ENCODE results near the gene THADA.

THADA gene

DNA sequence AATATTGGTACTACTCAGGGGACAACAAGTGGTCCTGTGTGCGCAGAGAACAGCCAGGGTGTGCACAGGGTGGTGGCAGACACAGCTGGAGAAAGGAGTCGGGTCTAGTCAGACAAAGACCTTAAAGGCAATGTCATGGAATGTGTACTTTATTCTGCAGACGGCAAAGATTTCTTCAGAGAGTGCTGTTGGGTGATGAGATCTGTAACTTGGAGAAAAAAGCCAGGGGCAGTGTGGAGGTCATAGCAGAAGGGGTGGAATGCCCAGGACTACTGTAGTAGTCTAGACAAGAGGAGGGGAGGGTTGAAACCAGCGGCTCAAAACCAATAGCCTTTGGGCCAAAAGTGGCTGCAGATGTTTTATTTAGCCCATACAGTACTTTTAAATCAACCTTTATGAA is 248.1 kb downstream of the THADA start:
- no peak for DNase-seq

- DNase-seq, result no peak
Measured at GRCh38 chr2:43346602-43347567, 249.0 kb downstream of the THADA start.

GRCh38 chr2:43345872-43346271 is 250.0 kb downstream of the THADA start:
- DNase-seq, result no peak

GRCh38 chr2:43345391-43345813 is 250.4 kb downstream of the THADA start:
- no peak for DNase-seq

DNA sequence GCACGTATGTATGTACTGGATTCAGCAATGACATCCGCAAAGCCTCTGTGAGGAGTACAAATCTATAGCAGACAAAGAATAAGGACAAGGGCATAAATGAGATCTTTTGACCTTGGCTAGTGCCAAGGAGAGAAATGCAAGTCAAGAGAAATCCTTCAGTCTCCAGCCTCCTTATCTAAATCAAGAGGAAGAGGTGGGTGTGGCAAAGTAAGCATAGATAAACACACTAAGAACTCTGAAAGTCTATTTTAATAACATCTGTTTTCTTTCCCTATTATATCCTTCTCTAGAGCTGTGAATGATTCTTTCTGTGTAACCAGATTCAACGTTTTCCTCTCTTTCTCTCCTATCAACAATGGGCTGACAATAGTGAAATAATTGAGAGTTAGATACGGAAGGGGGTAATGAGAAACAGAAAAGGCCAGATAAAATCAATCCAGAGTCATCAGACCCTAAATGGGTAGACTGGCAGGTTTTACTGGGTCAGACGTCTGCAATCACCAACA is 250.9 kb downstream of the THADA start:
- DNase-seq, result no peak

DNA sequence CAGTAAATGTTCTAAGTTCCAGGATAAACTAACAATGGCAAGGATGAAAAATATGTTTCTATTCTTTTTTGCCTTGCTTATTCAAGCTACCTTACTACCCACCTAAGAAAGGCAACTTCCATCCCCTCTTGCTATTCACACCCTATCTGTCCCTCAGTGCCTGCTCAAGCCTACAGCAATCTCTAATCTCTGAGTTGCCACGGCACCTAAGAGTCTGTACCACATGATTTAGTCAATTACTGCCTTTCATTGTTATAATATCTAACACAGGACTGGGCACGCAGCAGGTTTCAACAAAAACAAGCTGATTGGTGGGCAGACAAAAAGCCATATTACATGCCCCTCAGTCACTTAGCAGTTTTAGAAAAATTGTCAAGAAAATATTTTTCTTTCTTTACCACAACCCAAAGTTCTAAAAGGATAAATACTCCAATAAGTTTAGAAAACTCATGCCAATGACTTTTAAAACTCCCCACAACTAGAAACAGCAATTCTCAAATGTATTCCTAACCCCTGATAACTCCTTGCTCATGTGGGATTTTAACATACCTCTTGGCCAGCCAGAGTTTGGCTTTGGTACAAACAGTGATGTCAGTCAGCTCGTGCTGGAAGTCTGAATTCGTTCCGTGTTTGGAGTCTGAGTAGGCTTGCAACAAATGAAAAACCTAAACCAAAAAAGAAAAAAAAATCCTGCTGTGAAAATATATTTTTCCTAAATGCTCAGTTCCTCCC is 252.1 kb downstream of the THADA start:
- no peak for DNase-seq

GRCh38 chr2:43341959-43342757 is 253.7 kb downstream of the THADA start:
- no peak for DNase-seq

GRCh38 chr2:43340945-43341356 is 254.9 kb downstream of the THADA start:
- DNase-seq, result no peak

- DNase-seq, result no peak
Measured at GRCh38 chr2:43340066-43340465, 255.8 kb downstream of the THADA start.

- DNase-seq, result no peak
Measured at GRCh38 chr2:43333656-43334144, 262.1 kb downstream of the THADA start.

GRCh38 chr2:43333101-43333655 is 262.7 kb downstream of the THADA start:
- DNase-seq, result no peak

DNA sequence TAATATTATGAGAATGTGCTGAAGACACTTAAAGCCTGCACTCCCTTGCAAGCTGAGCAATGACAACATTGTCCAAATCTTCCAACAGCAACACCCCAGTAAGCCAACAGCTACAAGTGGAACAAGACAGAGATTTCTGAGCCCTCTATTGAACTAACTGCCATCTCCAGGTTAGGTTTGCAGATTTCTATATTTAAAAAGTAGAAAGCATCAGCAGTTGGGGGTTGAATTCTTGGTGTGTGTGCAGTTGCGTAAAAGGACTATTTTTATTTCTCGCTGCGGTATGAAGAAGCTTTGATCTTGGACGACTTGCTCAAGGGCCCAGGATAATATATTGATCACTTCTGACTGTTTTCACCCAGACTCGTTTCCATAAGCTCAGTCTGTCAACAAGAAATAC is 263.2 kb downstream of the THADA start:
- DNase-seq, result no peak

GRCh38 chr2:43331422-43331821 is 264.4 kb downstream of the THADA start:
- DNase-seq, result no peak

GRCh38 chr2:43329637-43330036 is 266.2 kb downstream of the THADA start:
- no peak for DNase-seq

DNA sequence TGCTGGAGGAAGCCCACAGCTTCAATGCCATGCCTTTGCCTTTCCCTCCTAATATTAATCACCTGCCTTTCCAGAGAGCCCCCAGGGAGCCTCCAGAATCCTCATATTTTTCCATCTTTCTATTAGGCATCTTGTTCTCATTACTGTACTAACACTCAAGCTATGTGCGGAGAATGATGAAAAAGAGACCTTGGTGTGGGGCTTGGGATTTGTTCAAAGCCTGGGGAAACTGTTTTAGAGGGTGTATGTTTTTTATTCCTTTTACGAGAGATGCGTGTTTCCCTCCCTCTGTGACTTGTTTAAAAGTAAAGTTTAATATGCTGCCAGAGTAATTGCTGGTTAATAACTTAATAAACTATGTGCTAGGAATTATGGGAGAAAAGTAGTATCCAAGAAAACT is 267.0 kb downstream of the THADA start:
- DNase-seq, result no peak

GRCh38 chr2:43328133-43328532 is 267.7 kb downstream of the THADA start:
- no peak for DNase-seq

DNA sequence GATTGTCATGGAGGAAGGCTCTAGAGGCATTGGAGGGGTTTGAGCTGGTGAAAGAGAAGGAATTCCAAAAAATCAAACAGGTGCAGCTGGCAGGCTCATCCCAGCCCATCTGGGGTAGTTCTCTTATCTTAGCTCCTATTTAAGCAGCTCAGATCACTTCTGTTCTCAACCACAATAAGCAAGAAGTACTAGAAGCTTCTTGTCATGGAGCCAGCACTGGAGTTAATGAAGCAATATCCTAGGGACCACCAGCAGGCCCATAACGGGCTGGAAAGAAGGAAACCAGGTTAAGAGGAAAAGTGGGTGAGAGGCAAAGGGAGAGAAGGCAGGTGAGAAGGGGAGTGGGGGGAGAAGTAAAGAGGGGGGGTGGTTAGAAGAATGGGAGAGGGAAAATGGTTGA is 268.7 kb downstream of the THADA start:
- DNase-seq, result no peak

DNA sequence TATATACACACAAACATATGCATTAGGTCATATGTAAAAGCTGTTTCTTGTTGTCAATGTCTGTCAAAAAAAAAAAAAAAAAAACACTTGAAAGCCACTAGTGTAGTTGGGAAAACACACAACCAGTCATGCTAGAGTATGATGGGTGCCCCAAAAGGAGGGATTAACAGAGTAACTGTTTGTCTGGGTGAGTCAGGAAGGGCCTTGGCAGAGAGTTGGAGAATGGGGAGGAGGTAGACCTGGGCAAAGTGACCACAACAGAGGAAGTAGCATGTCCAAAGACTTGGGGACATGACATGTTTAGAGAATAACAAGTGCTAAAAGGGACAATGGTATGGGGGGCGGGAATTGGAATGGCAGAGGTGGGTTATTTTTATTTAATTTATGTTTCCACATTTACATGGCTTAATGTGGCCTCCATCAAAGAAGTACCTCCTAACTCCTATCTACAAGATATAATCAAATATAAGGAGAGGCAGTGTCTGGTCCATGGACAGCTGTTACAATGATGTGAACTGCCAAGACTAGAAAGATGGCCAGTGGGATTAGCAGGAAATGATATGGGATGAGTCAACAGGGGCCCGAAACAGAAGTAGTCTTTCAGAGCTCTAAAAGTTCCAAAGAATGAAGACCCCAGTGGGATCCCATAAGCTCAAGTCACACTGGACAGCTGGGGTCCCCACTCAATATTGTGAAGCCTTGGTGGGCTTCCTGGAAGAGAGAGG is 269.6 kb downstream of the THADA start:
- DNase-seq, result no peak

DNA sequence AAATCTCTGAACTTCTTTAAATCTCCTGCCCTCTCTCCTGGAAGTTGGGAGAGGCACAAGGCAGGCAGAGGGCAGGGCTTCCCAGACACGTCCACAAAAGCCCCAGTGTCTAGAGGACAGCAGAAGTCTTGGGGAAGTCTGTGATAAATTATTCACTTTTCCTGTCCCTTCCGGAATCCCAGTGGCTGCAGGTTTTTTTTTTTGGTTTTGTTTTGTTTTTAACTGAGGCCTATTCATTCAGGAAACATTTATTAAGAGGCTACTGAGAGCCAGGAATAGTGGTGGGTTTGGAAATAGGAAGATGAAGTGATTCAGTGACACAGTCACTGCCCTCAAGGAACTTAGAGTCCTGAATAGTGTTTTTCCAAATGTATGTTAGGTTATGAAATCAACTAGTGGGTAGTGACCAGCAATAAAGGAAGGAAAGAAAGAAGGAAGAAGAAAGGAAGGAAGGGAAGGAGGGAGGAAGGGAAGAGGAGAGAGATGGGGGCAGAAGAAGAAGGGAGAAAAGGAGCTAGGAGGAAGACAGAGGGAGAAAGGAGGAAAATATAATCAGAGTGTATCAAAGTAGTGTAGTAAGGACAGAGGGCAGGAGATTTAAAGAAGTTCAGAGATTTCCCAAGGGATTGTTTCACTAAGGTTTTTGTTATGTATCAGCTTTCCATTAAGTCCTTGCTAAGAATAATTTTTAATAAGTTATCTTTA is 270.6 kb downstream of the THADA start:
- DNase-seq, result no peak

GRCh38 chr2:43324259-43325106 is 271.4 kb downstream of the THADA start:
- no peak for DNase-seq

All from T-helper 2 cell (primary cell).